GM23248 (cell line): ENCODE data around the gene SHH.

Source experiments
- EZH2 ChIP-seq: fragments of 200-600 bp; sonication (generic); IDR thresholded peaks from 2 replicates; pipeline ENCODE4 v1.6.1; 2018; ENCODE audit warnings: antibody characterized with exemption, mild to moderate bottlenecking; ENCODE audit not compliant: insufficient read depth, poor library complexity, severe bottlenecking
- EZH2phosphoT487 ChIP-seq: fragments of 200-600 bp; sonication (generic); IDR thresholded peaks from 2 replicates; pipeline ENCODE4 v1.6.1; 2018; ENCODE audit warnings: antibody characterized with exemption, moderate library complexity, mild to moderate bottlenecking, low read depth; ENCODE audit not compliant: insufficient read depth

GRCh38 chr7:155820246-155820645 lies 8.0 kb upstream of the SHH start:
- TF ChIP-seq EZH2: no peak
- TF ChIP-seq EZH2phosphoT487: no peak
